OCI-LY1 (cell line): ENCODE data around the gene PTPN14.

Source experiments
- EZH2 ChIP-seq: fragments of 200-600 bp; sonication (generic), shearing (Covaris generic); IDR thresholded peaks from 2 replicates; pipeline ENCODE4 v1.8.0; 2017; ENCODE audit warnings: borderline replicate concordance, mixed run types, mild to moderate bottlenecking, antibody characterized with exemption, low read length, moderate library complexity, mixed read lengths
- TF ChIP-seq, protein P1 (sequence below): fragments of 200-600 bp; sonication (generic), shearing (Covaris generic); IDR thresholded peaks from 2 replicates; pipeline ENCODE4 v1.5.1; 2017; ENCODE audit warnings: mild to moderate bottlenecking, antibody characterized with exemption, low read length, moderate library complexity, mixed read lengths

- TF ChIP-seq, protein P1, sequence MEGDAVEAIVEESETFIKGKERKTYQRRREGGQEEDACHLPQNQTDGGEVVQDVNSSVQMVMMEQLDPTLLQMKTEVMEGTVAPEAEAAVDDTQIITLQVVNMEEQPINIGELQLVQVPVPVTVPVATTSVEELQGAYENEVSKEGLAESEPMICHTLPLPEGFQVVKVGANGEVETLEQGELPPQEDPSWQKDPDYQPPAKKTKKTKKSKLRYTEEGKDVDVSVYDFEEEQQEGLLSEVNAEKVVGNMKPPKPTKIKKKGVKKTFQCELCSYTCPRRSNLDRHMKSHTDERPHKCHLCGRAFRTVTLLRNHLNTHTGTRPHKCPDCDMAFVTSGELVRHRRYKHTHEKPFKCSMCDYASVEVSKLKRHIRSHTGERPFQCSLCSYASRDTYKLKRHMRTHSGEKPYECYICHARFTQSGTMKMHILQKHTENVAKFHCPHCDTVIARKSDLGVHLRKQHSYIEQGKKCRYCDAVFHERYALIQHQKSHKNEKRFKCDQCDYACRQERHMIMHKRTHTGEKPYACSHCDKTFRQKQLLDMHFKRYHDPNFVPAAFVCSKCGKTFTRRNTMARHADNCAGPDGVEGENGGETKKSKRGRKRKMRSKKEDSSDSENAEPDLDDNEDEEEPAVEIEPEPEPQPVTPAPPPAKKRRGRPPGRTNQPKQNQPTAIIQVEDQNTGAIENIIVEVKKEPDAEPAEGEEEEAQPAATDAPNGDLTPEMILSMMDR, result no peak
- TF ChIP-seq EZH2, result no peak
Observed at GRCh38 chr1:214464445-214465287, 86.7 kb downstream of the PTPN14 start.
